HepG2 (cell line): ENCODE results near the gene ADGRD1. TPM values are rescaled to one million over a fixed set of nuclear protein-coding genes. Genes with fewer than 3 reads are reported as not detected.
A peak's percentile ranks its signal among the peaks of the same experiment; 100 is the strongest.

Experiments used
- ARNT ChIP-seq: fragments of 450-650 bp; IDR thresholded peaks from 2 replicates; pipeline ENCODE4 v1.6.1; 2017
- ETV6 ChIP-seq: sonication (generic); formaldehyde crosslinking; conservative IDR thresholded peaks from 2 replicates; pipeline ENCODE4 v1.4.0; 2020; ENCODE audit warnings: missing genetic modification reagents
- GFI1 ChIP-seq: sonication (generic); formaldehyde crosslinking; IDR thresholded peaks from 2 replicates; pipeline ENCODE4 v1.5.0; 2020; ENCODE audit warnings: missing genetic modification reagents, mild to moderate bottlenecking, borderline replicate concordance
- HNRNPUL1 ChIP-seq: fragments of 200-400 bp; formaldehyde crosslinking; IDR thresholded peaks from 2 replicates; pipeline ENCODE4 v1.6.1; 2017; ENCODE audit warnings: low read depth, mild to moderate bottlenecking, low read length, moderate library complexity
- MED8 ChIP-seq: sonication (generic); formaldehyde crosslinking; IDR thresholded peaks from 2 replicates; pipeline ENCODE4 v1.8.1; 2023; ENCODE audit warnings: mild to moderate bottlenecking, missing genetic modification reagents; ENCODE audit not compliant: insufficient replicate concordance
- MYNN ChIP-seq: sonication (generic); formaldehyde crosslinking; IDR thresholded peaks from 2 replicates; pipeline ENCODE4 v1.4.0; 2020; ENCODE audit warnings: mild to moderate bottlenecking, low read depth, missing genetic modification reagents
- NFE2 ChIP-seq: sonication (generic); formaldehyde crosslinking; IDR thresholded peaks from 2 replicates; pipeline ENCODE4 v1.4.0; 2020; ENCODE audit warnings: missing genetic modification reagents
- NRL ChIP-seq: sonication (generic); formaldehyde crosslinking; IDR thresholded peaks from 2 replicates; pipeline ENCODE4 v1.5.0; 2020; ENCODE audit warnings: missing genetic modification reagents, mild to moderate bottlenecking, moderate library complexity, borderline replicate concordance
- PAXIP1 ChIP-seq: sonication (generic); formaldehyde crosslinking; conservative IDR thresholded peaks from 2 replicates; pipeline ENCODE4 v1.4.0; 2020; ENCODE audit warnings: mild to moderate bottlenecking, missing genetic modification reagents, moderate library complexity
- SAP130 ChIP-seq: IDR thresholded peaks from 2 replicates; pipeline ENCODE4 v1.6.1; 2016; ENCODE audit warnings: low read depth
- SCMH1 ChIP-seq: sonication (generic); formaldehyde crosslinking; IDR thresholded peaks from 2 replicates; pipeline ENCODE4 v1.9.0; 2021; ENCODE audit warnings: missing genetic modification reagents, mild to moderate bottlenecking, borderline replicate concordance
- TEAD3 ChIP-seq: optimal IDR thresholded peaks from 2 replicates; pipeline ENCODE3; 2016; ENCODE audit warnings: borderline replicate concordance
- TFE3 ChIP-seq: IDR thresholded peaks from 2 replicates; pipeline ENCODE4 v1.6.1; 2016
- TSC22D2 ChIP-seq: sonication (generic); formaldehyde crosslinking; IDR thresholded peaks from 2 replicates; pipeline ENCODE4 v1.5.1; 2020; ENCODE audit warnings: missing genetic modification reagents, mild to moderate bottlenecking, borderline replicate concordance
- UBTF ChIP-seq: sonication (generic); formaldehyde crosslinking; IDR thresholded peaks from 2 replicates; pipeline ENCODE4 v1.4.0; 2020; ENCODE audit warnings: mild to moderate bottlenecking, missing genetic modification reagents
- ZBTB3 ChIP-seq: sonication (generic); formaldehyde crosslinking; IDR thresholded peaks from 2 replicates; pipeline ENCODE4 v1.4.0; 2020; ENCODE audit warnings: low read depth, mild to moderate bottlenecking, moderate library complexity, missing genetic modification reagents, borderline replicate concordance
- ZNF10 ChIP-seq: sonication (generic); formaldehyde crosslinking; IDR thresholded peaks from 2 replicates; pipeline ENCODE4 v1.4.0; 2020; ENCODE audit warnings: mild to moderate bottlenecking, low read depth, missing genetic modification reagents, borderline replicate concordance
- ZNF20 ChIP-seq: sonication (generic); formaldehyde crosslinking; IDR thresholded peaks from 2 replicates; pipeline ENCODE4 v1.4.0; 2020; ENCODE audit warnings: mild to moderate bottlenecking, moderate library complexity, missing genetic modification reagents
- ZNF615 ChIP-seq: sonication (generic); formaldehyde crosslinking; IDR thresholded peaks from 2 replicates; pipeline ENCODE4 v1.5.0; 2020; ENCODE audit warnings: mild to moderate bottlenecking, missing genetic modification reagents, borderline replicate concordance
- ZNF749 ChIP-seq: sonication (generic); formaldehyde crosslinking; IDR thresholded peaks from 2 replicates; pipeline ENCODE4 v1.8.0; 2022; ENCODE audit warnings: mild to moderate bottlenecking, missing genetic modification reagents, moderate library complexity, borderline replicate concordance
- polyA plus RNA-seq, 8 experiments: library from polyadenylated mRNA; depleted of rRNA in 3 of 8; stranded (reverse) in 7 of 8; unstranded in 1 of 8; fragments of >200 nt; fragmentation: Illumina TruSeq in 4 of 8; extraction: Trizol in 4 of 8; gene quantifications; 2 replicates each; pipeline versions ENCODE4 v1.2.1 to v1.2.3, GENCODE V29; 2011 to 2016; ENCODE audit warnings: low read depth in 4 of 8, missing spikeins in 1 of 8, mixed read lengths in 1 of 8; ENCODE audit not compliant: insufficient read depth in 1 of 8
- total RNA-seq, 5 experiments: library from RNA; depleted of rRNA; stranded (reverse); fragments of >200 nt; fragmentation: Illumina TruSeq; extraction: Trizol; gene quantifications; 2 replicates each; pipeline ENCODE4 v1.2.3, GENCODE V29; 2016; ENCODE audit warnings: low read depth in 1 of 5
- TF ChIP-seq, protein P1 (sequence below): IDR thresholded peaks from 2 replicates; pipeline ENCODE4 v1.6.1; 2016; ENCODE audit warnings: low read depth

ADGRD1 gene
- total and polyA plus RNA-seq, 2 of the 13 experiments (the other 11 are each of a cell fraction or from before 2014, with no cell fraction given) = 0.46 to 12.4 TPM

GRCh38 chr12:130971925-130972585, 18.3 kb downstream of the ADGRD1 start (continued):
- TF ChIP-seq NFE2 (CRISPR knock-in tag) = no peak
- no peak for TF ChIP-seq TSC22D2 (CRISPR knock-in tag)
- no peak for TF ChIP-seq TEAD3 (CRISPR knock-in tag)
- TF ChIP-seq MED8 = no peak
- peak; percentile 31; the same call in 1 of the 2 replicates for TF ChIP-seq SAP130 (CRISPR knock-in tag)
- TF ChIP-seq ARNT = no peak
- TF ChIP-seq NRL = no peak
- TF ChIP-seq TFE3 (CRISPR knock-in tag) = peak; percentile 43; the same call in 1 of the 2 replicates
- TF ChIP-seq GFI1 (CRISPR knock-in tag) = no peak
- no peak for TF ChIP-seq HNRNPUL1
- TF ChIP-seq ZNF10 (CRISPR knock-in tag) = no peak
- 0 out of 2 replicates have a peak, but pooled peaks have one; percentile 10 for TF ChIP-seq UBTF (CRISPR knock-in tag)
- no peak for TF ChIP-seq MYNN (CRISPR knock-in tag)
- no peak for TF ChIP-seq ZBTB3 (CRISPR knock-in tag)
- no peak for TF ChIP-seq ZNF749 (CRISPR knock-in tag)
- TF ChIP-seq, protein P1, sequence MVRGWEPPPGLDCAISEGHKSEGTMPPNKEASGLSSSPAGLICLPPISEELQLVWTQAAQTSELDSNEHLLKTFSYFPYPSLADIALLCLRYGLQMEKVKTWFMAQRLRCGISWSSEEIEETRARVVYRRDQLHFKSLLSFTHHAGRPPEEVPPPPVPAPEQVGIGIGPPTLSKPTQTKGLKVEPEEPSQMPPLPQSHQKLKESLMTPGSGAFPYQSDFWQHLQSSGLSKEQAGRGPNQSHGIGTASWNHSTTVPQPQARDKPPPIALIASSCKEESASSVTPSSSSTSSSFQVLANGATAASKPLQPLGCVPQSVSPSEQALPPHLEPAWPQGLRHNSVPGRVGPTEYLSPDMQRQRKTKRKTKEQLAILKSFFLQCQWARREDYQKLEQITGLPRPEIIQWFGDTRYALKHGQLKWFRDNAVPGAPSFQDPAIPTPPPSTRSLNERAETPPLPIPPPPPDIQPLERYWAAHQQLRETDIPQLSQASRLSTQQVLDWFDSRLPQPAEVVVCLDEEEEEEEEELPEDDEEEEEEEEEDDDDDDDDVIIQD (CRISPR knock-in tag) = peak; percentile 66; the same call in 1 of the 2 replicates
- no peak for TF ChIP-seq ETV6 (CRISPR knock-in tag)
- TF ChIP-seq SCMH1 (CRISPR knock-in tag) = no peak
- no peak for TF ChIP-seq ZNF615 (CRISPR knock-in tag)
- TF ChIP-seq PAXIP1 (CRISPR knock-in tag) = peak; percentile 87
- TF ChIP-seq ZNF20 (CRISPR knock-in tag) = no peak
